IPS-18a (cell line): Measurements from ENCODE around the gene SLC35E1.
"Not testable (repeated sequence)": the region's sequence is repeated elsewhere in the genome, so short reads cannot be mapped to it uniquely, and the experiment has no call there.

Source experiments
- H3K27ac ChIP-seq: one replicate; pipeline ENCODE4 v1.5.1; 2013; ENCODE audit warnings: low read length
- H3K27me3 ChIP-seq: one replicate; pipeline ENCODE4 v1.6.1; 2013; ENCODE audit warnings: mild to moderate bottlenecking, low read length; ENCODE audit not compliant: control insufficient read depth, insufficient read depth
- H3K36me3 ChIP-seq: one replicate; pipeline ENCODE4 v1.6.1; 2013; ENCODE audit warnings: low read depth, low read length; ENCODE audit not compliant: control insufficient read depth
- H3K4me1 ChIP-seq: one replicate; pipeline ENCODE4 v1.6.1; 2013; ENCODE audit warnings: low read depth, low read length; ENCODE audit not compliant: control insufficient read depth
- H3K4me3 ChIP-seq: one replicate; pipeline ENCODE4 v1.5.1; 2013; ENCODE audit warnings: low read length
- H3K9ac ChIP-seq: one replicate; pipeline ENCODE4 v1.6.1; 2013; ENCODE audit warnings: mild to moderate bottlenecking, low read length, moderate library complexity
- H3K9me3 ChIP-seq: one replicate; pipeline ENCODE4 v1.6.1; 2013; ENCODE audit warnings: low read depth, low read length; ENCODE audit not compliant: control insufficient read depth

SLC35E1 gene

GRCh38 chr19:16516923-16517610, 55.1 kb downstream of the SLC35E1 start:
- H3K4me1 ChIP-seq, result no peaks in the 10 kb centered on the region
- H3K9me3 ChIP-seq, result no peaks in the 10 kb centered on the region
- peaks cover 56% of the 10 kb centered on the region for H3K36me3 ChIP-seq
- H3K4me3 ChIP-seq, result no peak overlapping the region
- no peak overlapping the region for H3K9ac ChIP-seq
- H3K27ac ChIP-seq, result no peak overlapping the region
- no peaks in the 10 kb centered on the region for H3K27me3 ChIP-seq

- Histone ChIP-seq H3K27ac (no peak overlapping the region), H3K9ac (no peak overlapping the region), H3K4me1 (no peaks in the 10 kb centered on the region), H3K36me3 (peaks cover 50% of the 10 kb centered on the region), H3K9me3 (no peaks in the 10 kb centered on the region), H3K27me3 (no peaks in the 10 kb centered on the region), H3K4me3 (no peak overlapping the region)
These were observed 55.8 kb downstream of the SLC35E1 start for GRCh38 chr19:16516381-16516780.

GRCh38 chr19:16514383-16515019, 57.7 kb downstream of the SLC35E1 start:
- Histone ChIP-seq H3K27me3 (no peaks in the 10 kb centered on the region), H3K9me3 (no peaks in the 10 kb centered on the region), H3K36me3 (peaks cover 32% of the 10 kb centered on the region), H3K27ac (no peak overlapping the region), H3K4me3 (no peak overlapping the region), H3K9ac (no peak overlapping the region), H3K4me1 (no peaks in the 10 kb centered on the region)

GRCh38 chr19:16512611-16513010, 59.6 kb downstream of the SLC35E1 start:
- not testable (repeated sequence) for H3K4me3 ChIP-seq, H3K9me3 ChIP-seq, H3K27ac ChIP-seq, H3K9ac ChIP-seq, H3K4me1 ChIP-seq, H3K27me3 ChIP-seq
- peaks cover 13% of the 10 kb centered on the region for H3K36me3 ChIP-seq

GRCh38 chr19:16509141-16510061, 62.8 kb downstream of the SLC35E1 start:
- Histone ChIP-seq H3K4me1 (no peaks in the 10 kb centered on the region), H3K4me3 (no peak overlapping the region), H3K27me3 (no peaks in the 10 kb centered on the region), H3K36me3 (peaks cover 3% of the 10 kb centered on the region), H3K9me3 (no peaks in the 10 kb centered on the region), H3K27ac (no peak overlapping the region), H3K9ac (no peak overlapping the region)

GRCh38 chr19:16508546-16508945, 63.7 kb downstream of the SLC35E1 start:
- H3K36me3 ChIP-seq, result peaks cover 8% of the 10 kb centered on the region
- no peaks in the 10 kb centered on the region for H3K9me3 ChIP-seq
- no peaks in the 10 kb centered on the region for H3K27me3 ChIP-seq
- H3K4me3 ChIP-seq, result no peak overlapping the region
- H3K9ac ChIP-seq, result no peak overlapping the region
- no peaks in the 10 kb centered on the region for H3K4me1 ChIP-seq
- H3K27ac ChIP-seq, result no peak overlapping the region

- no peak overlapping the region for H3K27ac ChIP-seq
- H3K9me3 ChIP-seq, result no peaks in the 10 kb centered on the region
- H3K9ac ChIP-seq, result no peak overlapping the region
- H3K4me1 ChIP-seq, result no peaks in the 10 kb centered on the region
- H3K36me3 ChIP-seq, result peaks cover 5% of the 10 kb centered on the region
- no peak overlapping the region for H3K4me3 ChIP-seq
- H3K27me3 ChIP-seq, result no peaks in the 10 kb centered on the region
These were observed 65.3 kb downstream of the SLC35E1 start for GRCh38 chr19:16506961-16507360.

- not testable (repeated sequence) for H3K36me3 ChIP-seq, H3K9me3 ChIP-seq, H3K4me3 ChIP-seq, H3K27ac ChIP-seq, H3K9ac ChIP-seq, H3K27me3 ChIP-seq, H3K4me1 ChIP-seq
These were observed 66.1 kb downstream of the SLC35E1 start for GRCh38 chr19:16506161-16506560.

GRCh38 chr19:16504271-16504670, 67.9 kb downstream of the SLC35E1 start:
- Histone ChIP-seq H3K27me3 (no peaks in the 10 kb centered on the region), H3K9ac (no peak overlapping the region), H3K27ac (no peak overlapping the region), H3K9me3 (no peaks in the 10 kb centered on the region), H3K36me3 (peaks cover 5% of the 10 kb centered on the region), H3K4me3 (no peak overlapping the region), H3K4me1 (no peaks in the 10 kb centered on the region)
